Measurements from ENCODE around the gene NEURL1.
A peak's percentile ranks its signal among the peaks of the same experiment; 100 is the strongest.
"Not testable (repeated sequence)": the region's sequence is repeated elsewhere in the genome, so short reads cannot be mapped to it uniquely, and the experiment has no call there.

The NEURL1 gene

DNA sequence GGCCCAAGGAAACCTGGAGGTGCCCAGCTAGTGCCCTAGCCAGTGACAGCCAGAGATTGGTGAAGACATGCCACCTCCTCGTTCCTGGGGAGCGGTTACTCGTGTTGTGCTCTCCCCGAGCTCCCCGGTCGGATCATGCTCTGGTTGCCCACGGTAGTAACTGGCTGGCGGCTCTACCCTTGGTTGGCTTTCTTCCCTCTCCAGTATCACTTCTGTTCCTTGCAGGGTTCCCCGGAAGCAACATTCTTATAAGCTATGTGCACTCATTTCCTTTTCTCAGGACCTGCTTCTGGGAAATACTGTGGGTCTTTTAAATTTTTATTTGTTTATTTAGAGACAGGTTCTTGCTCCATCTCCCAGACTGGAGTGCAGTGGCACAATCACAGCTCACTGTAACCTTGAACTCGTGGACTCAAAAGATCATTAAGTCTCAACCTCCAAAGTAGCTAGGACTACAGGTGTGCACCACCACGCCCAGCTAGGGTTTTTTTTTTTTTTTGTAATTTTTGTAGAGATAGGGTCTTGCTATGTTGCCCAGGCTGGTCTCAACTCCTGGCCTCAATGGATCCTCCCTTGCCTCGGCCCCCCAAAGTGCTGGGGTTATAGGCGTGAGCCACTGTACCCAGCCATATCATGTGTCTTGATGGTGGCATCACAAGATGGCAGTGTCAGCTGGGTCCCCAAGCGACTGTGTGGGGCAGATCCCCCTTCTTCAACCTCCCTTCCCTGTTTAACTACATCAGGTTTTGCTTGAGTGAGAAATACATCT, 27.9 kb upstream of the NEURL1 start:
- no peak for DNase-seq (ENCODE audit: low spot score)

DNA sequence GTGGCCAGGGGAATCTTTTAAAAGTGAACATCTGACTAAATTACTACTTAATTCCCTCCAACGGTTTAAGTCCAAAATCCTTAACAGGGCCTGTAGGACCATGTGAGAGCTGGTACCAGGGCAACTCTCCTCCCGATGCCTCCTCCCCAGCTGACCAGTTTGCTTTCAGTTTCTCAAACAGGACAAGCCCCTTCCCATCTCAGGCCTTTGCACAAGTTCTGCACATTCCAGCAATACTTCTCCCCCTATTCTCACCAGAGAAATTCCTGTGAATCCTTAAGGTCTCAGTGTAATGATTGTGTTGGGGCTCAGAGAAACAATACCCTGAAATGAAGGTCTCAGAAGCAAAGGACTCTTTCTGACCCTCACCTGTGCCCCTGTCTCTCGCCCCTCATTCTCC, 26.8 kb upstream of the NEURL1 start:
- DNase-seq (ENCODE audit: low spot score), result no peak

DNA sequence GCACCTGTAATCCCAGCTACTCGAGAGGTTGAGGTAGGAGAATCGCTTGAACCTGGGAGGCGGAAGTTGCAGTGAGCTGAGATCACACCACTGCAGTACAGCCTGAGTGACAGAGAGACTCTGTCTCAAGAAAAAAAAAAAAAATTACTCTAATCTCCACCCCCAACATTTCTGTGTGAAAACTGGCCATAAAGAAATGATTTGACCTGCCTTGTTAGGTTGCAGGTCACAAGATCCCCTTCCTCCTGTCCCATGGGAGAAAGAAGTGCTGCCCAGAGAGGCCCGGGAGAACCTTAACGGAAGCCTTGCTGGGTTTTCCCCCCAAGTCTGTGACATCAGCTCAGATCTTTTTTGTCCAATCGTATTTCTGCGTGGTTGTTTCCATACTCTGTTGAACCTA, 26.1 kb upstream of the NEURL1 start:
- DNase-seq (ENCODE audit: low spot score), result no peak

DNA sequence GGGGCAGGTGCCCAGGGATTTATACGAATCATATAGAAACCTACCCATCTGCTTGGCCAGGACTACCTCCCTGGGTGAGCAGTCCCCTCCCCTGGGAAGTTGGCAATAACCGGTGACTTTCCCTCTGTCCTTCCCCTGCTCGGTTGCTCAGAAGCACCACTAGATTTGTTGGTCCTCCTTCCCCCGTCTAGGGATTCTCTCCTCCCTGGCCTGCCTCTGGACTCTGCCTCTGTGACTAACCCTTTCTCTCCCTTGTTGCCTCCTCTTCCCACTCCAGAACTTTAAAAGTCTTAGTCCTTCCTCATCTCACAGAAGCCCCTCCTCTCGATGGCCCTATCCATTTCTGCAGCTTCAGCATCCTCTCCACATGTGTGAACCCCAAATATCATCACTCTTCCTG, 24.3 kb upstream of the NEURL1 start:
- no peak for DNase-seq (ENCODE audit: low spot score)

DNA sequence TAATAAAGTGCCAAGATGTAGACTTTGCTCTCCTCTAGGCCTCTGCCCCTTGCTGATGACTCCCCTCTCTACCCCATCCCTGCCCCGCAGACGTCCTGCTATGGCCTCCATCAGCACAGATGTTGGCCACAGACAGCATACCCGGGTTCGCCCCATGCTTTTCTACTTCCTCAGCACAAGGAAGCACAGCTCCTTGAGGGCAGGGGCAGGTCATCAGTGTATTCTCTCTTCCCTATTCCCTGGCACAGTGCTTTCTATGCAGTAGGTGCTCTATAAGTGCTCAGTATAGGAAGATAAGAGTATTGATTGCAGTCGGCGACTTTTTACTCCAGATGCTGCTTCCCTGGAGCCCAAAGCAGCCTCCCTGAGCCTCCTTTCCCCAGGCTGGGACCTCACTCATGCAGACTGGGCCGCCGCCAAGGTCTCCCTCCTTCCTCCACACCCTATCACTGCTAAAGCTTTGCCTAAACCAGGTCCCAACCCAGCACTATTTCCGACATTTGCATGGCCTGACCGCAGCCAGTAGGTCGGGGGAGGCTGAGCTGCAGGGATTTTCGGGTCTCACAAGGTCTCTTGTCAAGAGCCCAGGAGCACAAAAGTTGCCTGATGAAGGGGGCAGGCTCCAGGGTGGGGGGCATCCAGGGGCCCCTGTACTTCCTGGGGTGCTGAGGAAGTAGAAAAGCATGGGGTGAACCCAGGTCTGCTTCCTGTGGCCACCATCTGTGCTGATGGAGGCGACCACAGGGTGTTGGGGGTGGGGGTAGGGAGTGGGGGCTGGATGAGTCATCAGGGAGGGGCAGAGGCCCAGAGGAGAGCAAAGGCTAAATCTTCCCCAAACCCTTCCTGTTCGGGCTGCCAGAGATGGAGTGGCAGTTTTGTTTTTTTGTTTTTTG, 22.5 kb upstream of the NEURL1 start:
- DNase-seq (ENCODE audit: low spot score), result no peak

DNA sequence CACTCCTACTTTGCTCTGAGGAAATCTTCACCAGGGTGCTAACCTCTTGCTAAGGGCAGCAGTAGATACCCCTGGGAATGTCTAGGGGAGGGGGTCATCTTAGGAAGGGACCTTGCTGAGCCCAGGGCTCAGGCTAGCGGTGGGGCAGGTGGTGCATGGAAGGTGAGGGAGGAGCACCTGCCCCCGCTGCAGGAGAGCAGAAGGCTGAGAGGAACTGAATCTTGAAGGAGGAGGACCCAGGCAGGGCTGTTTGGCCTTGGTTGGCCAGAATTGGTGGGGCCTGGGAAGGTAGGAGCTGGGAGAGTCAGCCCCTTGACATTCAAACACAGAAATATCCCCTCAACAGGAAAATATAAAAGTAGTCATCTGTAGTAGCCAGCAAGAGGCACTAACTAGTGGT, 21.5 kb upstream of the NEURL1 start:
- DNase-seq (ENCODE audit: low spot score), result no peak

DNA sequence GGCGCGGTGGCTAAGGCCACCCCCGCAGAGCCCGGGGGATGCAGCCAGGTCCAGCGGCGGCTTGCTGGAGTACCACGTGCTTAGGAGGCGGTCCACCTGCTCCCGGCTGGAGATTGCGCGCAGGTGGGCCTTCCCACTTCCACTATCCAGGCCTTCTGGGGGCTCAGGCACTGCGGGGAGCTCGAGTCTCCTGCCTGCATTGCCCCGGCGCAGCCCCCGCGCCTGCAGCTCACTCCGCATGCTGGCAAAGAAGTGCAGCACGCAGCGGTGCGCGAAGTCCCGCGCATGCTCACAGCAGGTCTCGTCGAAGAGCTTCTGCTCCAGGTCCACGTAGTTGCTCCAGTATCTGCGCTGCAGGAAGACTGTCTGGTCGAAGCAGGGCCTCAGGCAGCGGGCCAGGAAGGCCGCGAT, 20.2 kb upstream of the NEURL1 start:
- no peak for DNase-seq (ENCODE audit: low spot score)

DNA sequence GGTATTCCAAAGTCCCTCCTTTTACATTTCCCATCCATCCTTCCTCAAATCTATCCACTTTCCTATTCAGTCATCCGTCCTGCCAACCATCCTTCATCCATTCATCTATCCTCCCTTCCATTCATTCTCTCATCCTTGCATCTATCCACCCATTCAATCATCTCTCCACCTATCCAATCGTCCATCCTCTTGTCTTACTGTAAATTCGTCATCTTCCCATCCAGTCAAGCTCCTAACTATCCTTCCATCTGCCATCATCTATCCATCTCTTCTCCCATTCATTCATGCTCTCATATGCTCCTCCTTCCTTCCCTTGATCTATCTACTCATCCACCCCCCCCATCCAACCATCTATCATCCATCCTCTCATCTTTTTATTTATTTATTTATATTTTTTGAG, 19.4 kb upstream of the NEURL1 start:
- no peak for DNase-seq (ENCODE audit: low spot score)

DNA sequence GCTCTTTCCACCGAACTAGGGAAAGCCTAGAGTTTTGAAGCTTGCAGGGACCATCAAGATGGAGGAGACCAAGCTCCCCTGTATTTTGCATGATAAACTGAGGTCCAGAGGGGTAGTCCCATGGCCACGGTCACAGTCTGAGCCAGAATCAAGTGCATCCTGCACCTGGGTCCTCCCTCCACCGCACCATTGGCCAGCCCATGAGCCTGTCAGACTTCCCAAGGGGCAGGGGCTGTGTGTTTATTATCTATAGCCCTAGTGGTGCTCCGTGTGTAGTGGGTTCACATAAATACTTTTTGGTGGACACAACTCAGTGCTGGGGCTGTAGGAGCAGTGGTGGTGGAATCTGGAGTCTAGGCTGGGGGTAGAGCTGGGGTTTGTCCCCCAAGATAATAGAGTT, 18.1 kb upstream of the NEURL1 start:
- no peak for DNase-seq (ENCODE audit: low spot score)

DNA sequence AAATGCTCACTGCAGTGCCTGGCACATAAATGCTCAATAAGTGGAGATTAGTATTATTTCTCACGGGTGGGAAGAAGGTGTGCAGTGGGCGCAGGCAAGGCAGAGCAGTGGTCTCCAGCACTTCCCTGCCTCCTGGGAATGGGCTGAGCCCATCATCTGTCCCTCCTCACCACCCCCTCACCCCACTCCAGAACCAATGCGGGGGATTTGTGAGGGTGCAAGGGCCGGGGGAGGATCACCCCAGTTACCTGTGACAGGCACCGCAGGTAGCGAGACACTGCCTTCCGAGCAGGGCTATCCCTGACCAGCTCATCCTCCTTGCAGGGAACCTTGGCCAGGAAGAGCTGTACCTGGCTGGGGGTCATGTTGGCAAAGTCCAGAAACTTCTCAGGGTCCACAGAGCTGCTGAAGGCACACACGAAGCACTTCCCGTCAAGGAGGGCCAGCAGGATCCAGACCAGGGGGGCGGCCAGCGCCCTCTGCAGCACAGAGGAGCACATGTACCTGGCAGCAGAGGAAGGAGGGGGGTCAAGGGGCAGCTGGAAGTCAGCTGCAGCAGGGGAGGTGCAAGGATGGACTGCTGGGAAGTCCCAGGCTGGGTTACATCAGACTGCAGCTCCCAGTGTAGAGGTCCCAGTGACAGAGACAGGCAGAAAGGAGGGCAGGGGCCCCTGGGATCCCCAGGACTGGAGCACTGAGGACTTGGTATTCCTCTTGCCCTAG, 17.3 kb upstream of the NEURL1 start:
- DNase-seq (ENCODE audit: low spot score), result no peak

DNA sequence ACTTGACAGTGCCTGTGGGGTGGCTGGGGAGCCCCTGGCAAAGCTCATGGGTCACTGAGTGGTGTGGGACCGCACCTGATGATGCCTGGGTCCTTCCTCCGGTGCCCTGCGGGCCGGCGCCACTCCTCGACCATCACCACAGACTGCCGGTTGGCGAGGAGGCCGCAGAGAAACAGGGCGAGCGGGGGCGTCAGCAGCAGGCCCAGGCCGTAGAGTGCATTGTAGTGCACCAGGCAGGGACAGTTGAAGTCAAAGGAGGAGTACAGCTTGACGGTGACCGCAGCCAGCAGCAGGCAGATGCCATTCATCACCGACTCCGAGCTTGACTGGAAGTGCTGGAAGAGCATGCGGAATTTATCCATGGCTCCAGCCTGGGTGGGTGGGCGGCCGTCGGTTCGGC, 14.8 kb upstream of the NEURL1 start:
- no peak for DNase-seq (ENCODE audit: low spot score)

DNA sequence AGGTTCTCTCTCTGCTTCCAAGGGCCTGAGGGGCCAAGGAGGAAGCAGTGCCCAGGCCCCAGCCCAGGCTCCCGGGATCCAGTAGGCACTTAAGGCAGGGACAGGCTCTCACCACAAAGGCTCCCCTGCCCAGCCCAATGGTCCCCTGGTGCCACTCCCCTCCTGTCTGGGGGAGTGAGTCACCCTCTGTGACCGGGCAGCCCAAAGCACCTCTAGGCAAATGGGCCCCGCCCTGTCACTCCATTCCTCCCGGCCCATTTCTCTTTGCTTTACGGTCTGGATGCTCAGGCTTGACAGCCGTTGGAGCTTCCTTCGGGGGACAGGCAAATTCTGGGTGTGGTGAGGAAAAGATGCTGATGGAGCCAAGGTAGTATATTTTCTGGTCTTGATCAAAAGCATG, 14.4 kb upstream of the NEURL1 start, which contains the start of gene CALHM3:
TSS of gene CALHM3 (minus strand) at position 106 of the 400 bp plus-strand sequence. CDS start 208 bp downstream, outside the sequence.
- DNase-seq (ENCODE audit: low spot score), result no peak

DNA sequence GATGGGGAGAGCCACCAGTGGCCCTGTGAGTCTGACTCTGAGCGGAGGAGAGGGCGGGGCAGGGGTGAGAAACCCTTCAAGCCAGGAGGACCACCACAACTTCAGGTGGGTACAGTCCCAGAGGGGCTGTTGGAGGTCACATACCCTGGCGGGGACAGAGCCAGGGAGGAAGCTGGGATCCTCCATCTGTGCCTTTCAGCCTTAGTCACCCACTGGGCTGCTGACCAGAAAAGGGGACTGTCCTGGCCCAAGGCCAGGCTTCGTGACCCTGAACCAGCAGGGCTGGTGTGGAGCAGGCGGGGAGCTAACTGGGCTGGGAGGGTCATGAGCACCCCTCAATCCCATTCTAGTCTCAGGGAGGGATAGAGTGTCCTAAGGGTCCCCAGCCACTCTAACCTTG, 13.0 kb upstream of the NEURL1 start:
- DNase-seq (ENCODE audit: low spot score), result no peak

DNA sequence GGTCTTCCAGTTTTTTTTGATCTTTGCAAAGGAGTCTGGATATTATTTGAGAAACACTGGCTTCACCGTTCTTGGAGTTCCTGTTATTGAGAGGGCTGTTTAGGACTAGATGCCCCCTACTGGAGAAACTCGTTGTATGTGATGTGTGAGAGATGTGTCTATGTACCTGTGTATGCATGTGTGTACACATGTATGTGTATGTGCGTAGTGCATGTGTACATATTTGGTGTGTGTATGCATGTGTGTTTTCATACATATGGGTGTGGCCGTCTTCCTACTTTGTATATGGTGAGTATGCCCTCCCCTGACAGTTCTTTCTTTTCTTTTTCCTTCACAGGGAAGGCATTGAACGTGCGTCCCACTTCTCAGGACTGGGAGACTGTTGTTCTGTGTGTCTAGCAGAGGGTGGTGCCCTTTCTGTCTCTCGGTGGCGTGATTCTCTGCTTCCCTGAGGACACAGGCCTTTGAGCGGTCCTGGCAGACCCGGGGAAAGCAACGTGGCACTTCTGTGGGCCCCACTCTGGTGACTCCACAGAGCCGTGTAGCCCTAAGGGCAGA, 11.5 kb upstream of the NEURL1 start:
- peak; percentile 57 for DNase-seq (ENCODE audit: low spot score)

DNA sequence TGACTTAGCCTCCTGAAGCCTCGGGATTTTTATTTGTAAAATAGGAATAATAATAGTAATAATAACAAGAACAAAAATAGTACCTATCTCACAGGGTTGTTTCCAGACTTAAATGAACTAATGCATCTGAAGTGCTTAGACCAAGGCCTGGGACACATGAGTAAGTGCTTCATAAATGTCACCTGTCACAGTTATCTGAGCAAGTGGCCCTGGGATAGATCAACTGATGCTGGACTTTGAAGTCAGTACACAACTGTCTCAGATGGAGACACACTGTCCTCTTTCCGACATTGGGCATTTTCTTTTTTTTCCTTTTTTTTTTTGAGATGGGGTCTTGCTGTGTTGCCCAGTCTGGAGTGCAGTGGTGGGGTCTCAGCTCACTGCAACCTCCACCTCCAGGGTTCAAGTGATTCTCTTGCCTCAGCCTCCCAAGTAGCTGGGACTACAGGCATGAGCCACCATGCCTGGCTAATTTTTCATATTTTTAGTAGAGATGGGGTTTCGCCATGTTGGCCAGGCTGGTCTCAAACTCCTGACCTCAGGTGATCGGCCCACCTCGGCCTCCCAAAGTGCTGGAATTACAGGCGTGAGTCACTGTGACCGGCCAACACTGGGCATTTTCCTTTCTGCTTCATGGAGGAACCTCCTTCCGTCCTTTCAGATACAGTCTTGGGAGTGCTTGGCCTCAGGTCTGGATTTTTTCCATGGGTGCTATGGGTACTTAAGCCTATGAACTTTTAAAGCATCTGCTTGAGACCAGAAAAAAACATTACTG, 6.7 kb upstream of the NEURL1 start:
- not testable (repeated sequence) for DNase-seq (ENCODE audit: low spot score)

DNA sequence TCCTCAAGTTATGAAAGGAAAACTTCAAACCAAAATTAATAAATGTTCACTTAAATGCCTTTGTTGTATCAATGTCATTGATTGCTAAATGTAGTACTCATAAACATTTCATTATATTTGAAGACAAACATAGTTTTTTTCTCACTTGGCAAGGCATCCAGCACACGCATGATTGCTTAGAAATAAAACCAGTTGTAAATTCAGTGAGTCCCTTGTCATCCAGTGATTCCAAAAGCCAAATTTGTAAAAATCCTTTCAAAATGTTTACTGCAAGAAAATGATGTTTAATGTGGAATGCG, 6.1 kb upstream of the NEURL1 start:
- no peak for DNase-seq (ENCODE audit: low spot score)

DNA sequence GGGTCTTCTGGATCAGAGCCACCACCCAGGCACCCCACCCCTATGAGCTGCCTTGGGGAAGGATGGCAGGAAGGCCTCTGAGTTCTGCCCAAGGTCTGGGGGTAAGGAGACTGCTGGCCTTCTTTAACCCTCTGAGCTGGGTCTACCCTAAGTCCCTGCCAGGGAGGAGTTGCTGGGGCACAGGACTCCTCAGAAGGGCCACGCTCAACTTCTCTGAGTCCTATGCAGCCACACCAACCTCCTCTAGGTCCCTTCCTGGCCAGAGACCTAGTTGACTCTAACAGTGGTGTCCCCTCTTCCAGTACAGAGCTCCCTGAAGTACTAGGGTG, 2.6 kb upstream of the NEURL1 start:
- DNase-seq (ENCODE audit: low spot score), result no peak

DNA sequence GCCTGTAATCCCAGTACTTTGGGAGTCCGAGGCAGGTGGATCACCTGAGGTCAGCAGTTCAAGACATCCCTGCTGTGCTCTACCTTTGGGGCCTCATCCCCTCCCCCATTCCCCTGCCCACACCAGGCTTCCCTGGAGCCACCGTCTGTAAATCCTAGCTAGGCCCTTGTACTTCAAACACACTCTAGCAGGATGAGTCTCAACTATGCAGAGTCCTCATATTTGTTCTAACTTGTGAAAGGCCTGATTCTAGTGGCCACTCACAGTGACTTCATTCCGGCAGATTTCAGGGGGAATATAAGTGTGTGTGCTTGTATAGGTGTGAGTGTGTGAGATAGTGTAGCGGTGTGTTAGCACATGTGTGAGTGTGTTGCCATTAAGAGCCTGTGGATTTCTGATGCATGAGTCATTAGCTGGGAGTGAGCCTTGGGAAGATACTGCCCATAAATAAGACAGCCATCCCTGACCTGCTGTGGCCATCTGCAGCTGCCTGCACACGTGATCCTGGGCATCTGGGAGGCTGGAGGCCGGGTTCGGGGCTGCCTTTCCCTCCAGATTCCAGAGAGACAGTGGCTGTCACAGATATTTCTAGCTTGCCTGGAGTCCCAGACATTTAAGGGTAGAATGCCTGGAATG, 1.7 kb upstream of the NEURL1 start:
- peak; percentile 60 for DNase-seq (ENCODE audit: low spot score)

DNA sequence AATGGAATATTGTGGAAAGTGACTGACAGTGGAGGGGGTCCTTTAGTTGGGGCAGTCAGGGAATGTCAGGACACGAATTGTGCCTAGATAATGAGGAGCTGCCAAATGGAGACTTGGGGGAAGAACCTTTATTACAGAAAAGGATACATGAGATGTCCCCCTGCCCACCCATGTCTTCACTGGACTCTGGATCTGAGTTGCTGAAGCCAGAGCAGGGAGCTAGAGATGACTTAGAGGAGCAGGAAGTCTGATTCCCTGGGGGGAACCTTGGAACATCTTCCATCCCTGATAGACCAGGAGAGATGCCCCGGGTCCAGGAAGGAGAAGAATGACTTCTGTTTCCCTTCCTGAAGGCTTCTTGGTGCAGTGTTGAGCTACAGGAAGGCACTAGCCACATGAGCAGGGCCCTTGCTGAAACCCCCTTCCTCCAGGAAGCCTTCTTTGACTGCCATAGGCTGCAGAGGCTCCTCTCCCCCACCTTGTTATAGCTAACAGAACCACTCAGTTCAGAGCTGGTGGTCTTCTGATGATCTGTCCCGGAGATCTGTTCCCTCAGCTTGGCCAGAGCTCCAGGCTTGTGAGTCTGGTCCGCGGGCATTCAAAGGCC, 747 bp upstream of the NEURL1 start:
- DNase-seq (ENCODE audit: low spot score), result no peak

DNA sequence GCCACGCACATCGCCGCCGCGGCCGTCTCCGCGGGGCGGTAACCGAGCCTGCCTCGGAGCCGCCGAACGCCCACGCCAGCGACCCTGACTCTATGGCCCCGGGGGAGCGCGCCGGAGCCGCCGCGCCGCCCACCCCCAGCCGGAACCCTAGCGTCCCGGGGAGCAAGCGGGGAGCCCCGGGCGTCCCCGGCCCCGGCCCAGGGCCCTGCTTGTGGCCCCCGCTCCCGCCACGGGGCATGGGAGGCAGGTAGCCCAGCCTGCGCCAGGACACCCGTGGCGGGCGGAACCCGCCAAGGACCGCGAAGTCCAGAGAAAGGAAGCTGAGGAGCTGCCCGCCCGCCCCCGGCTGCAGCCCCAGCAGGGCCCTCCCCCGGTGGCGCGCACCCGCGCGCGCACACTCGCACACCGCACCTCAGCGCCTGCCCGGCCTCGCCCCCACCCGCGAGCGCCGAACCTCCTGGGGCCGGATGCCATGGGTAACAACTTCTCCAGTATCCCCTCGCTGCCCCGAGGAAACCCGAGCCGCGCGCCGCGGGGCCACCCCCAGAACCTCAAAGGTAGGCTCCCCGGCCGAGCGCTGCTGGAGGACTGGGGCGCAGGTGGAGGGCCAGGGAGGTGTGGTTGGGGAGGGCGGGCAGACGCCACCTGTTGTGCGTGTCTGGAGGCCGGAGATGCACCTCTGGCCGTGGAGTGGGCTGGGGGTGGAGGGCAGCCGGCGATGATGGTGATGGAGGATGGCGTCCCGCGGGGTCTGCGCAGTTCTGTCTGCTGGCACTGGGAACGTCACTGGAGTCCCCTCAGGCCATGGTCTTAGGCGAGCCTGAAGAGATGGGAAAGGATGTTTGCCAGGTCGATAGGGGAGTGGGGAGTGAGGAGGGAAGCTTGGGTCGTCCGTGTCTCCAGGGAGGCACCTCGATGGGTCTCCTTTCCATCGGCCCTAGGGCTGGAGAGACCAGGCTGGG, 692 bp downstream of the NEURL1 start:
- no peak for DNase-seq (ENCODE audit: low spot score)

Measured in kidney capillary endothelial cell (primary cell).